Large intestine (tissue), 3 donors: ENCODE results near the gene CALML3. TPM values are rescaled to one million over a fixed set of nuclear protein-coding genes. Genes with fewer than 3 reads are reported as not detected.
A peak's percentile ranks its signal among the peaks of the same experiment; 100 is the strongest.

Experiments used
- DNase-seq, 2 donors: peaks; one replicate each; pipeline versions ENCODE4 v3.0.0 to v3.0.0-alpha.2; 2013
- H3K27ac ChIP-seq: one replicate; pipeline ENCODE4 v1.5.1; 2013; ENCODE audit warnings: low read length
- H3K27me3 ChIP-seq: 2 replicates; pipeline ENCODE4 v1.6.1; 2013; ENCODE audit warnings: low read length; ENCODE audit not compliant: control insufficient read depth, insufficient read depth
- H3K36me3 ChIP-seq: 2 replicates; pipeline ENCODE4 v1.6.1; 2013; ENCODE audit warnings: low read length; ENCODE audit not compliant: control insufficient read depth, insufficient read depth
- H3K4me1 ChIP-seq: one replicate; pipeline ENCODE4 v1.6.1; 2013; ENCODE audit warnings: low read length; ENCODE audit not compliant: control insufficient read depth, insufficient read depth
- H3K4me3 ChIP-seq: one replicate; pipeline ENCODE4 v1.5.1; 2013; ENCODE audit warnings: low read length
- H3K9me3 ChIP-seq: one replicate; pipeline ENCODE4 v1.6.1; 2013; ENCODE audit warnings: mild to moderate bottlenecking, low read depth, low read length, moderate library complexity; ENCODE audit not compliant: control insufficient read depth
- WGBS: methylation state at CpG from one replicate; pipeline ENCODE4 v1.1.5; 2013; ENCODE audit warnings: low lambda C conversion rate; ENCODE audit not compliant: insufficient coverage; 5-methylcytosine and 5-hydroxymethylcytosine counted together
- polyA plus RNA-seq: library from polyadenylated mRNA; unstranded; fragments of 120-200 nt; gene quantifications from one replicate; pipeline ENCODE4 v1.2.1, GENCODE V29; 2013

CALML3 gene
- polyA plus RNA-seq, 1 donor = 0.09 TPM

DNA sequence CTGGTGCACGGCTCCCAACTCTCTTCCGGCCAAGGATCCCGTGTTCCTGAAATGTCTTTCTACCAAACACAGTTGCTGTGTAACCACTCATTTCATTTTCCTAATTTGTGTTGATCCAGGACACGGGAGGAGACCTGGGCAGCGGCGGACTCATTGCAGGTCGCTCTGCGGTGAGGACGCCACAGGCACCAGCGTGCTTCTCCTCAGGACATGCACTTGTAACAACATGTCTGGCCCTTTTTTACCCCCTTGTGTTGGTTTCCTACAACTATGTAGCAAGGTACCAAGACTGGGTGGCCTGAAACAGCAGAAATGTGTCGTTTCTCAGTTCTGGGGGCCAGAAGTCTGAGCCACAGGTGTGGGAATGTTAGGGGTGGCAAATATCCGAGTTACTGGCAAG lies 43.6 kb upstream of the CALML3 start:
- 100% methylated on average over 1 of the region's 12 CpGs for WGBS
- no peaks in the 10 kb centered on the region for H3K9me3 ChIP-seq
- no peaks in the 10 kb centered on the region for H3K27me3 ChIP-seq
- H3K27ac ChIP-seq = no peak overlapping the region
- no peak overlapping the region for H3K4me3 ChIP-seq
- H3K36me3 ChIP-seq = no peaks in the 10 kb centered on the region
- DNase-seq = no peak
- no peaks in the 10 kb centered on the region for H3K4me1 ChIP-seq

DNA sequence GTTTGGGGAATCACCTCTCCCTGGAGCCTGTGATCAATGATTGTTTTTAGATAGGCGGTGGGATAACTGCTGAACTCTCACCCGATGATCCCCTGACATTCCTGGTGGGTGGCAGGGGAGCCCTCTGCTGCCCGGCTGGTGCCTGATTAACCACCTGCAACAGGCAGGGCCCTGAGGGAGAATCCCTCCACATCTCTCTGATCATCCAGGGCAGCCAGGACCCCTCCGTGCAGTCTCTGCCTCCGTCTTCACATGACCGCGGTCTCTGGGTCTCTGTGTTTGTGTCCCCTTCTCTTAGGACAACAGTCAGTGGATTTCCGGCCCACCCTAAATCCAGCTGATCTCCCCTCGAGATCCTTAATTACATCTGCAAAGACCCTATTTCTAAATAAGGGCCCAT lies 42.7 kb upstream of the CALML3 start:
- Histone ChIP-seq H3K27ac (no peak overlapping the region), H3K27me3 (no peaks in the 10 kb centered on the region), H3K4me1 (no peaks in the 10 kb centered on the region), H3K4me3 (no peak overlapping the region), H3K36me3 (no peaks in the 10 kb centered on the region), H3K9me3 (no peaks in the 10 kb centered on the region)
- WGBS = 80% methylated on average over 2 of the region's 9 CpGs
- no peak for DNase-seq

DNA sequence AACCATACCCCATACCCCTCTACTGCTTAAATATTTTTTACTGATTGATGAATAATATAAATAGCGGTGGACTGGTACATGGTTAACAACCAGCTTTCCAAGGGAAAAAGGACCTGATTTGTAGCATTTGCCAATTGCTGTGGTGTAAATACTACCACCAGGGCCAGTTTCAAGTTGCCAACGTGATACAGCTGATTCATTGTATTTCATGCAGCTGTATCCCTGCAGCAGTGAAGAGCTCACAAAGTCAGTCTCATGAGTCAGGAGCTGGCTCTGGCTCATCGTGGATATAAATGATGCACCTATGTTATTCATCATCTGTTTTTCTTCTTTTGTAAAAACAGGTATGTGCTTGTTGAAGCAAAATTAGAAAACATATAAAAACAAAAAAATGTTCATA lies 40.6 kb upstream of the CALML3 start:
- no peaks in the 10 kb centered on the region for H3K9me3 ChIP-seq
- no peak for DNase-seq
- H3K27ac ChIP-seq = no peak overlapping the region
- 80% methylated on average over 1 of the region's 3 CpGs for WGBS
- peaks cover 17% of the 10 kb centered on the region for H3K4me1 ChIP-seq
- no peaks in the 10 kb centered on the region for H3K27me3 ChIP-seq
- H3K36me3 ChIP-seq = no peaks in the 10 kb centered on the region
- no peak overlapping the region for H3K4me3 ChIP-seq

DNA sequence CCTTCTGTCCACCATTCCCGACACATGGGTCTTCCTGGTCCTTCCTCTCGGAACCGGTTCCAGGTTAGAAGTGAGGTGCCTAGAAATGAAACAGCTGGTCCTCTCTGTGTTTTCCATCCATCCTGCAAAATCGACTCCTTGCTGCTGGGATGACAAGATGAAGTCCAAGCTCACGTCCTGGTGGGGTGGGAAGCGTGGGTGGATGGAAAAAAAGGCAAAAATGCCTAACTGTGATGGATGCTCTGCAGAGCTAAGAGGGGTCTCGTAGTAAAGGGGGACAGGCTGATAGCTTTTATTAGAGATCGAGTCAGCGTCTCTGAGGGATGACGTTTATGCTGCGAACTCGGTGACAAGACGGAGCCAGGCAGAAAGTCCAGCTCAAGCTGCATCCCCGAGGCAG lies 39.5 kb upstream of the CALML3 start:
- WGBS = no CpG with 5 or more reads among the region's 14 CpGs
- H3K27ac ChIP-seq = no peak overlapping the region
- no peaks in the 10 kb centered on the region for H3K9me3 ChIP-seq
- H3K4me3 ChIP-seq = no peak overlapping the region
- DNase-seq = no peak
- no peaks in the 10 kb centered on the region for H3K27me3 ChIP-seq
- no peaks in the 10 kb centered on the region for H3K36me3 ChIP-seq
- H3K4me1 ChIP-seq = peaks cover 21% of the 10 kb centered on the region

DNA sequence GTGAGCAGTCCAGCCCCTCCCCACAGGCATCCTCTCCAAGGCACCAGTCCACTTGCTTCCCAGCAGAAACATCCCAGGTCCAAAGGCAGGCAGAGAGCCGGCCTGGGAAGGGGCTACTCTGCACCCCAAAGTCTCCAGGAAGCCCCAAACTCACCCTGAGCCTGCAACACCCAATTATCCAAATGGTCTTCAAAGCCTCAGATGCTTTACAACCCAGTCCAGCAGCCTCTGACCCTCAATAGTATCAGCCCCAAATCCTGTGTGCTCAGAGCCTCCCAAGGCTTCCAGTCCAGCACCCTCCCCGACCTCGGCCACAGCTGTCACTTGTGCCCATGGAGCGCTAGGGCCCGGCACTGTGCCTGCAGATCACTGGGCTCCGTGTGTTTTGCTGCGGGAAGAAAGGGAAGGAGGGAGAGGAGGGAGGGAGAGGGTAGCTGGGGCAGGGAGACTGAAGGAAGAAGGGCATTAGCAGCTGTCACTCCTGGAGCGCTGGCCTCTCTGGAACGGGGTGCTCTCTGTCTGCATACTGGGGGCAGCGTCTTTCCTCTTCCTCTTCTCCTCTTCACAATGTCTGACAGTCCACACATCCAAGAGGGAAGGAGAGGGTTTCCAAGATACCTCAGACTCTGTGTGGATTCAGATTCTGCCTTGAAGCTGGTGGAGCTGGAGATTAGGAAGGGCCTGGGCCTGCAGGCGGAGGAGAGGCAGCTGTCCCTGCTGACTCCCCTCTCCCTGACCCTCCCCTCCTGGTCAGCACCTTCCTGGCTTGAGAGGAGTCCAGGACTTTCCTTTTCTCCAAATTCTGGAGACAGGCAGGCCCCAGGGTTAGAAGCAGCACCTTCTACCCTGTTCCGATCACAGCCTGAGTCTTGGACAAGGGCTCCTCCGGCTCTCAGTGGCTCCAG lies 38.6 kb upstream of the CALML3 start:
- no peaks in the 10 kb centered on the region for H3K27me3 ChIP-seq
- no peaks in the 10 kb centered on the region for H3K9me3 ChIP-seq
- no peak overlapping the region for H3K27ac ChIP-seq
- WGBS = no CpG with 5 or more reads among the region's 13 CpGs
- H3K36me3 ChIP-seq = no peaks in the 10 kb centered on the region
- H3K4me1 ChIP-seq = peaks cover 21% of the 10 kb centered on the region
- no peak for DNase-seq
- no peak overlapping the region for H3K4me3 ChIP-seq

DNA sequence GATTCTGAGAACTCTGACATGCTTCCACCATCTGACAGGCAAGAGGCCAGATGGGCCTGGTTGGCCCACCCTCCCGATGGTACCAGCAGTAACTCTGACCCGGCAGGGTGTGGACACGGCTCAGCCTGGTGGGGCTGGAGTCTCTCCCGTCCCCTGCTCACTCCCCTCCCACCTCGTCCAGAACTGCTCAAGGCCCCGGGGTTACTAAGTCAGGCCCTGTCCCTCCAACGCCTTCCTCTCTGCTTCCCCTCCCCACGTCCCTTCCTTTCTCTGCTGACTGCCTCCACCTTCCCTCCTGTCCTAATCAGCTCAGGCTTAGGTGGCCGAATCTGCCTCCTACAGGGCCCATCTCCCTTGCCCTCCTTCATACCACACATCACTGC lies 37.9 kb upstream of the CALML3 start:
- WGBS = no CpG with 5 or more reads among the region's 9 CpGs
- peaks cover 21% of the 10 kb centered on the region for H3K4me1 ChIP-seq
- no peaks in the 10 kb centered on the region for H3K27me3 ChIP-seq
- H3K36me3 ChIP-seq = no peaks in the 10 kb centered on the region
- no peak for DNase-seq
- H3K9me3 ChIP-seq = no peaks in the 10 kb centered on the region
- no peak overlapping the region for H3K4me3 ChIP-seq
- no peak overlapping the region for H3K27ac ChIP-seq

GRCh38 chr10:5488272-5489161 lies 36.2 kb upstream of the CALML3 start:
- H3K36me3 ChIP-seq = no peaks in the 10 kb centered on the region
- no CpG with 5 or more reads among the region's 27 CpGs for WGBS
- peak overlapping the region; percentile 97 for H3K27ac ChIP-seq
- H3K9me3 ChIP-seq = peaks cover 12% of the 10 kb centered on the region
- peak; percentile 97 to 99 for DNase-seq
- peaks cover 22% of the 10 kb centered on the region for H3K4me1 ChIP-seq
- no peak overlapping the region for H3K4me3 ChIP-seq
- no peaks in the 10 kb centered on the region for H3K27me3 ChIP-seq

DNA sequence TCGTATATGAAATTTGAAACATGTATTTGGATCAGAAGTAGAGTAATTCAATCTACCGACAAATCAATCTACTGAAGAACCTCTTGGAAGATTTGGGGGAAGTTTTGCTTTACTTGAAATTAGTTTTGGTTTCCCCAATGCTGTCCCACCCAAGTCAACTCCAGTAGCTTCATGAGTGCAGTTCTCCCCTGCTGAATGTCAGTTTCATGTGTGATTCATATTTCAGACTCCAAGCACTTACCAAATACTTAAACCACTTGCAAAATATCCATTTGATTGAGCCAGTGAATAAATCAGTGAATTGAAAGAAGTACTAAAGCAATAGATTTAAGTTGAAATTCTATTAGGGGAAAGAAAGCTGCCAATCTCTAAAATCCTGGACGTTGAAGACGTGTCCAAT lies 34.7 kb upstream of the CALML3 start:
- Histone ChIP-seq H3K4me1 (peaks cover 29% of the 10 kb centered on the region), H3K27ac (no peak overlapping the region), H3K36me3 (no peaks in the 10 kb centered on the region), H3K9me3 (peaks cover 12% of the 10 kb centered on the region), H3K4me3 (no peak overlapping the region), H3K27me3 (no peaks in the 10 kb centered on the region)
- DNase-seq = no peak
- 90% methylated on average over 1 of the region's 4 CpGs for WGBS

- Histone ChIP-seq H3K4me3 (no peak overlapping the region), H3K4me1 (peaks cover 29% of the 10 kb centered on the region), H3K9me3 (peaks cover 12% of the 10 kb centered on the region), H3K36me3 (no peaks in the 10 kb centered on the region), H3K27me3 (no peaks in the 10 kb centered on the region), H3K27ac (no peak overlapping the region)
- WGBS = 100% methylated on average over 1 of the region's 10 CpGs
- no peak for DNase-seq
These were observed 33.9 kb upstream of the CALML3 start for GRCh38 chr10:5490698-5491464.

GRCh38 chr10:5491477-5491876 lies 33.3 kb upstream of the CALML3 start:
- no CpG with 5 or more reads among the region's 7 CpGs for WGBS

More at GRCh38 chr10:5491477-5491876, 33.3 kb upstream of the CALML3 start:
- H3K4me3 ChIP-seq = no peak overlapping the region
- H3K4me1 ChIP-seq = peaks cover 32% of the 10 kb centered on the region
- no peaks in the 10 kb centered on the region for H3K36me3 ChIP-seq
- H3K9me3 ChIP-seq = peaks cover 12% of the 10 kb centered on the region
- H3K27me3 ChIP-seq = no peaks in the 10 kb centered on the region
- H3K27ac ChIP-seq = no peak overlapping the region
- DNase-seq = no peak
